Esophagus muscularis mucosa (tissue), 4 donors: Measurements from ENCODE around the gene BRD3.

ENCODE experiments used
- CTCF ChIP-seq, 3 experiments: fragments of 200-600 bp in 2 of 3; fragments of 450-650 bp in 1 of 3; sonication (generic) in 2 of 3; IDR thresholded peaks; one replicate each; pipeline ENCODE4 v1.5.1; 2017 to 2019; ENCODE audit warnings: antibody characterized with exemption in 3 of 3, mild to moderate bottlenecking in 2 of 3, moderate library complexity in 1 of 3
- EP300 ChIP-seq: sonication (generic); formaldehyde crosslinking; IDR thresholded peaks from one replicate; pipeline ENCODE4 v1.6.1; 2017; ENCODE audit warnings: antibody characterized with exemption
- POLR2A ChIP-seq: fragments of 450-650 bp; IDR thresholded peaks from one replicate; pipeline ENCODE4 v1.6.1; 2017; ENCODE audit warnings: antibody characterized with exemption, moderate library complexity, mild to moderate bottlenecking, low read depth
- POLR2AphosphoS5 ChIP-seq, 2 donors: sonication (generic); formaldehyde crosslinking; IDR thresholded peaks; one replicate each; pipeline ENCODE4 v1.6.1; 2017; ENCODE audit warnings: antibody characterized with exemption in 2 of 2

- TF ChIP-seq CTCF (IDR thresholded peaks at IDR 0.05): no peak
- peak; percentile 72 to 88 for TF ChIP-seq POLR2AphosphoS5 (IDR thresholded peaks at IDR 0.05)
- no peak for TF ChIP-seq EP300
- TF ChIP-seq POLR2A: no peak
Measured at GRCh38 chr9:134067904-134068743, at the start of gene BRD3.
